Liver (tissue), 3 donors: ENCODE measurements around the gene CIB1.

Source experiments
- GABPA ChIP-seq, 2 donors: IDR thresholded peaks in 1 of 2; conservative IDR thresholded peaks in 1 of 2; 2 replicates each; pipeline ENCODE4 v1.6.1; 2016; ENCODE audit warnings: antibody characterized with exemption in 2 of 2, mild to moderate bottlenecking in 1 of 2, moderate library complexity in 1 of 2
- JUND ChIP-seq, 2 donors: IDR thresholded peaks; 2 replicates each; pipeline ENCODE4 v1.6.1; 2016; ENCODE audit warnings: antibody characterized with exemption in 2 of 2
- RAD21 ChIP-seq, 2 donors: IDR thresholded peaks; 2 replicates each; pipeline ENCODE4 v1.6.1; 2016; ENCODE audit warnings: antibody characterized with exemption in 2 of 2, mild to moderate bottlenecking in 2 of 2
- RXRA ChIP-seq, 2 donors: IDR thresholded peaks; 2 replicates each; pipeline ENCODE4 v1.6.1; 2017 to 2018; ENCODE audit warnings: antibody characterized with exemption in 2 of 2, mild to moderate bottlenecking in 1 of 2
- SP1 ChIP-seq: IDR thresholded peaks from 2 replicates; pipeline ENCODE4 v1.6.1; 2018; ENCODE audit warnings: antibody characterized with exemption, mild to moderate bottlenecking
- TAF1 ChIP-seq: conservative IDR thresholded peaks from 2 replicates; pipeline ENCODE4 v1.6.1; 2016; ENCODE audit warnings: antibody characterized with exemption, mild to moderate bottlenecking
- YY1 ChIP-seq: IDR thresholded peaks from 2 replicates; pipeline ENCODE4 v1.6.1; 2016; ENCODE audit warnings: antibody characterized with exemption, mild to moderate bottlenecking
- TF ChIP-seq, protein P1 (sequence below): fragments of 150-350 bp; IDR thresholded peaks from 2 replicates; pipeline ENCODE4 v1.5.1; 2017; ENCODE audit warnings: improper control_type of control experiment, low read depth, low read length; ENCODE audit not compliant: missing input control
- TF ChIP-seq, protein P2 (sequence below): IDR thresholded peaks from 2 replicates; pipeline ENCODE4 v1.6.1; 2016; ENCODE audit warnings: antibody characterized with exemption
- TF ChIP-seq, protein P3 (sequence below): IDR thresholded peaks from 2 replicates; pipeline ENCODE4 v1.6.1; 2016; ENCODE audit warnings: antibody characterized with exemption, mild to moderate bottlenecking
- TF ChIP-seq, protein P4 (sequence below): IDR thresholded peaks from 2 replicates; pipeline ENCODE4 v1.6.1; 2016; ENCODE audit warnings: antibody characterized with exemption
- donor health status: healthy.
- donor health status: healthy.

DNA sequence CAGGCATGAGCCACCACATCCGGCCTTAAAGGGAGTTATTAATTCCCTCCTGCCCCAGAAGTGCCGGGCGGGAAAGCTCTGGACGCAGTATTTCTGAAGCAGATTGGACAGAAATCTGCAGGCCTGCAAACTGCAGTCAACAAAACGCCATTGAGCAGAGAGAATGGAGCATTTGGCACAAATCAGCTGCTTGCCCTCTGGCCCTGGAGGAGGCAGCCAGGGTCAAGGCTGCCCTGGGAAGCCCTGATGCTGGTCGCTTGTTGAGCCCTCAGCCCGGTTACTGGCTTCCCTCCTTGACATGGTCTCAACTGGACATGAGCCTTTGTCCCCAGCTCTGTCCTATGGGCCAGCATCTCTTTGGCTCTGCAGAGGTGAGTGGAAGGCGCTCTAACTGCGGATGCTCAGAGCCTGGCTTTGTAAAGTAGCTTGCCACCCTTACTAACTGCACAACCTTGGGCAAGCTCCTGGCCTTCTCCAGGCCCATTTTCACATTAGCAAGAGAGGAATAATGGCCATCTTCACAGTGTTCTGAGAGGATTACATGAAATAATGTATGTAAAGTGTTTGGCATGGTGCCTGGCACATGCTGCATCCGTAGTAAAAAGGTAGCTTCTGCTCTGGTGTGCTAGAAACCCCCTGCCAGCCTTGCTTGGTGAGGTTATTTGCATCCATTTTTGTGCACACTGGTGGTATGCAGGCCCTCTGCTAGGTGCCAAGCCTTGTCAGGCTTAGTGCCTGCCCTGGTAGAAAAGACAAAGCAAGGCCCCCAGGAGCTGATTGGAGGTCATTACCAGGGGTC lies 28.5 kb downstream of the CIB1 start:
- TF ChIP-seq, protein P1, sequence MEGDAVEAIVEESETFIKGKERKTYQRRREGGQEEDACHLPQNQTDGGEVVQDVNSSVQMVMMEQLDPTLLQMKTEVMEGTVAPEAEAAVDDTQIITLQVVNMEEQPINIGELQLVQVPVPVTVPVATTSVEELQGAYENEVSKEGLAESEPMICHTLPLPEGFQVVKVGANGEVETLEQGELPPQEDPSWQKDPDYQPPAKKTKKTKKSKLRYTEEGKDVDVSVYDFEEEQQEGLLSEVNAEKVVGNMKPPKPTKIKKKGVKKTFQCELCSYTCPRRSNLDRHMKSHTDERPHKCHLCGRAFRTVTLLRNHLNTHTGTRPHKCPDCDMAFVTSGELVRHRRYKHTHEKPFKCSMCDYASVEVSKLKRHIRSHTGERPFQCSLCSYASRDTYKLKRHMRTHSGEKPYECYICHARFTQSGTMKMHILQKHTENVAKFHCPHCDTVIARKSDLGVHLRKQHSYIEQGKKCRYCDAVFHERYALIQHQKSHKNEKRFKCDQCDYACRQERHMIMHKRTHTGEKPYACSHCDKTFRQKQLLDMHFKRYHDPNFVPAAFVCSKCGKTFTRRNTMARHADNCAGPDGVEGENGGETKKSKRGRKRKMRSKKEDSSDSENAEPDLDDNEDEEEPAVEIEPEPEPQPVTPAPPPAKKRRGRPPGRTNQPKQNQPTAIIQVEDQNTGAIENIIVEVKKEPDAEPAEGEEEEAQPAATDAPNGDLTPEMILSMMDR: no peak
- no peak for TF ChIP-seq TAF1
- no peak for TF ChIP-seq RXRA (IDR thresholded peaks at IDR 0.05)
- TF ChIP-seq RAD21 (IDR thresholded peaks at IDR 0.05): no peak
- TF ChIP-seq GABPA (IDR thresholded peaks at IDR 0.05 in 1 of 2, conservative IDR thresholded peaks at IDR 0.05 in 1 of 2): no peak
- TF ChIP-seq, protein P2, sequence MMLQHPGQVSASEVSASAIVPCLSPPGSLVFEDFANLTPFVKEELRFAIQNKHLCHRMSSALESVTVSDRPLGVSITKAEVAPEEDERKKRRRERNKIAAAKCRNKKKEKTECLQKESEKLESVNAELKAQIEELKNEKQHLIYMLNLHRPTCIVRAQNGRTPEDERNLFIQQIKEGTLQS: no peak
- TF ChIP-seq SP1: no peak
- TF ChIP-seq, protein P3, sequence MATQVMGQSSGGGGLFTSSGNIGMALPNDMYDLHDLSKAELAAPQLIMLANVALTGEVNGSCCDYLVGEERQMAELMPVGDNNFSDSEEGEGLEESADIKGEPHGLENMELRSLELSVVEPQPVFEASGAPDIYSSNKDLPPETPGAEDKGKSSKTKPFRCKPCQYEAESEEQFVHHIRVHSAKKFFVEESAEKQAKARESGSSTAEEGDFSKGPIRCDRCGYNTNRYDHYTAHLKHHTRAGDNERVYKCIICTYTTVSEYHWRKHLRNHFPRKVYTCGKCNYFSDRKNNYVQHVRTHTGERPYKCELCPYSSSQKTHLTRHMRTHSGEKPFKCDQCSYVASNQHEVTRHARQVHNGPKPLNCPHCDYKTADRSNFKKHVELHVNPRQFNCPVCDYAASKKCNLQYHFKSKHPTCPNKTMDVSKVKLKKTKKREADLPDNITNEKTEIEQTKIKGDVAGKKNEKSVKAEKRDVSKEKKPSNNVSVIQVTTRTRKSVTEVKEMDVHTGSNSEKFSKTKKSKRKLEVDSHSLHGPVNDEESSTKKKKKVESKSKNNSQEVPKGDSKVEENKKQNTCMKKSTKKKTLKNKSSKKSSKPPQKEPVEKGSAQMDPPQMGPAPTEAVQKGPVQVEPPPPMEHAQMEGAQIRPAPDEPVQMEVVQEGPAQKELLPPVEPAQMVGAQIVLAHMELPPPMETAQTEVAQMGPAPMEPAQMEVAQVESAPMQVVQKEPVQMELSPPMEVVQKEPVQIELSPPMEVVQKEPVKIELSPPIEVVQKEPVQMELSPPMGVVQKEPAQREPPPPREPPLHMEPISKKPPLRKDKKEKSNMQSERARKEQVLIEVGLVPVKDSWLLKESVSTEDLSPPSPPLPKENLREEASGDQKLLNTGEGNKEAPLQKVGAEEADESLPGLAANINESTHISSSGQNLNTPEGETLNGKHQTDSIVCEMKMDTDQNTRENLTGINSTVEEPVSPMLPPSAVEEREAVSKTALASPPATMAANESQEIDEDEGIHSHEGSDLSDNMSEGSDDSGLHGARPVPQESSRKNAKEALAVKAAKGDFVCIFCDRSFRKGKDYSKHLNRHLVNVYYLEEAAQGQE: no peak
- TF ChIP-seq YY1: no peak
- TF ChIP-seq, protein P4, sequence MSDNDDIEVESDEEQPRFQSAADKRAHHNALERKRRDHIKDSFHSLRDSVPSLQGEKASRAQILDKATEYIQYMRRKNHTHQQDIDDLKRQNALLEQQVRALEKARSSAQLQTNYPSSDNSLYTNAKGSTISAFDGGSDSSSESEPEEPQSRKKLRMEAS: no peak
- no peak for TF ChIP-seq JUND (IDR thresholded peaks at IDR 0.05)
